A673 (cell line): Measurements from ENCODE around the gene CACNG4.

Source experiments
- CTCF ChIP-seq: fragments of 300-800, 200-600 bp; sonication (generic); conservative IDR thresholded peaks from 2 replicates; pipeline ENCODE4 v1.5.1; 2017; ENCODE audit warnings: low read depth, mild to moderate bottlenecking, antibody characterized with exemption, low read length, moderate library complexity, mixed read lengths
- EZH2 ChIP-seq: fragments of 200-600 bp; sonication (generic); IDR thresholded peaks from 2 replicates; pipeline ENCODE4 v1.6.1; 2017; ENCODE audit warnings: borderline replicate concordance, low read depth, mild to moderate bottlenecking, mixed read lengths, antibody characterized with exemption, low read length; ENCODE audit not compliant: poor library complexity, severe bottlenecking

GRCh38 chr17:66956941-66957340, 7.6 kb upstream of the CACNG4 start:
- TF ChIP-seq CTCF, result no peak
- no peak for TF ChIP-seq EZH2
